ENCODE data around the gene MIR17HG. TPM values are rescaled to one million over a fixed set of nuclear protein-coding genes. Genes with fewer than 3 reads are reported as not detected.

The MIR17HG gene
- total and polyA plus RNA-seq, 2 donors from 2014 or later: 1.2 to 5.7 TPM

- FAIRE-seq (no peak), DNase-seq (no peak)
- Histone ChIP-seq H3K27ac (ENCODE audit: low read depth in 2 of 2, low read length in 2 of 2) (no peak overlapping the region), H3K9ac (ENCODE audit: low read length in 3 of 3) (no peak overlapping the region), H3K4me1 (ENCODE audit: control insufficient read depth in 2 of 3, insufficient read depth in 2 of 3, low read depth in 1 of 3, low read length in 3 of 3) (no peaks in the 10 kb centered on the region), H3K27me3 (ENCODE audit: control insufficient read depth, insufficient read depth, low read length) (no peaks in the 10 kb centered on the region), H3K36me3 (ENCODE audit: control insufficient read depth in 2 of 3, insufficient read depth in 3 of 3, low read length in 3 of 3) (no peaks in the 10 kb centered on the region), H3K4me3 (ENCODE audit: low read length in 3 of 3) (no peak overlapping the region), H3K9me3 (ENCODE audit: control insufficient read depth in 2 of 3, insufficient read depth in 1 of 3, low read length in 3 of 3) (no peaks in the 10 kb centered on the region)
- intact Hi-C loops (cut with DNase I): no loop called here
- TF ChIP-seq CTCF (IDR thresholded peaks at IDR 0.05; ENCODE audit: borderline replicate concordance, extremely low read depth, insufficient read depth): no peak
These were observed 15.4 kb downstream of the MIR17HG start for GRCh38 chr13:91362908-91363307.

- DNase-seq (no peak), FAIRE-seq (no peak)
- no peak overlapping the region for H3K27ac ChIP-seq (ENCODE audit: low read depth in 2 of 2, low read length in 2 of 2)
- H3K27me3 ChIP-seq (ENCODE audit: control insufficient read depth, insufficient read depth, low read length): no peaks in the 10 kb centered on the region
- intact Hi-C loops (cut with DNase I): no loop called here
- TF ChIP-seq CTCF (IDR thresholded peaks at IDR 0.05; ENCODE audit: borderline replicate concordance, extremely low read depth, insufficient read depth): no peak
- no peaks in the 10 kb centered on the region for H3K36me3 ChIP-seq (ENCODE audit: control insufficient read depth in 2 of 3, insufficient read depth in 3 of 3, low read length in 3 of 3)
- H3K9ac ChIP-seq (ENCODE audit: low read length in 3 of 3): no peak overlapping the region
- no peaks in the 10 kb centered on the region for H3K9me3 ChIP-seq (ENCODE audit: control insufficient read depth in 2 of 3, insufficient read depth in 1 of 3, low read length in 3 of 3)
- no peak overlapping the region for H3K4me3 ChIP-seq (ENCODE audit: low read length in 3 of 3)
- no peaks in the 10 kb centered on the region for H3K4me1 ChIP-seq (ENCODE audit: control insufficient read depth in 2 of 3, insufficient read depth in 2 of 3, low read depth in 1 of 3, low read length in 3 of 3)
These were observed 20.6 kb downstream of the MIR17HG start for GRCh38 chr13:91368101-91368500.

- no peak for DNase-seq
- Histone ChIP-seq H3K4me1 (ENCODE audit: control insufficient read depth in 2 of 3, insufficient read depth in 2 of 3, low read depth in 1 of 3, low read length in 3 of 3) (no peaks in the 10 kb centered on the region), H3K9ac (ENCODE audit: low read length in 3 of 3) (no peak overlapping the region), H3K9me3 (ENCODE audit: control insufficient read depth in 2 of 3, insufficient read depth in 1 of 3, low read length in 3 of 3) (no peaks in the 10 kb centered on the region), H3K27me3 (ENCODE audit: control insufficient read depth, insufficient read depth, low read length) (no peaks in the 10 kb centered on the region), H3K27ac (ENCODE audit: low read depth in 2 of 2, low read length in 2 of 2) (no peak overlapping the region), H3K4me3 (ENCODE audit: low read length in 3 of 3) (no peak overlapping the region), H3K36me3 (ENCODE audit: control insufficient read depth in 2 of 3, insufficient read depth in 3 of 3, low read length in 3 of 3) (no peaks in the 10 kb centered on the region)
- intact Hi-C loops (cut with DNase I): no loop called here
- no peak for TF ChIP-seq CTCF (IDR thresholded peaks at IDR 0.05; ENCODE audit: borderline replicate concordance, extremely low read depth, insufficient read depth)
- no peak for FAIRE-seq
These were observed 21.4 kb downstream of the MIR17HG start for GRCh38 chr13:91368676-91369440.
